GM12872 (cell line): Measurements from ENCODE around the gene GTF2H4.

Source experiments
- CTCF ChIP-seq: IDR thresholded peaks from 3 replicates; pipeline ENCODE4 v1.5.1; 2011; ENCODE audit warnings: low read depth, mild to moderate bottlenecking, low read length, moderate library complexity; ENCODE audit not compliant: insufficient read depth

The GTF2H4 gene

GRCh38 chr6:30917487-30917886 lies 9.5 kb downstream of the GTF2H4 start:
- no peak for TF ChIP-seq CTCF

GRCh38 chr6:30918670-30919069 lies 10.7 kb downstream of the GTF2H4 start:
- TF ChIP-seq CTCF = no peak

GRCh38 chr6:30922447-30922852 lies 14.4 kb downstream of the GTF2H4 start:
- TF ChIP-seq CTCF = no peak

GRCh38 chr6:30926644-30927043 lies 18.6 kb downstream of the GTF2H4 start:
- no peak for TF ChIP-seq CTCF

- TF ChIP-seq CTCF = no peak
Measured at GRCh38 chr6:30928677-30929076, 20.7 kb downstream of the GTF2H4 start.

- TF ChIP-seq CTCF = no peak
Measured at GRCh38 chr6:30930506-30930905, 22.5 kb downstream of the GTF2H4 start.

GRCh38 chr6:30931272-30931671 lies 23.3 kb downstream of the GTF2H4 start:
- no peak for TF ChIP-seq CTCF
